B cell (primary cell): Measurements from ENCODE around the gene GPR152. TPM values are rescaled to one million over a fixed set of nuclear protein-coding genes. Genes with fewer than 3 reads are reported as not detected.

Experiments
- ATAC-seq: fragments of 200-7000 bp; cut with Tn5 transposase; one replicate; pipeline ENCODE4 v1.10.0; 2021; ENCODE audit warnings: low read depth, mild to moderate bottlenecking, moderate number of reproducible peaks, moderate library complexity
- CTCF ChIA-PET: fragments of 350-600 bp; sonication (Branson Sonifier 250); formaldehyde crosslinking; loops from one replicate; lab custom pipeline; 2021; ENCODE audit warnings: antibody characterized with exemption, inconsistent platforms; lab: Charles Lee
- POLR2A ChIA-PET: fragments of 350-600 bp; sonication (Branson Sonifier 250); formaldehyde crosslinking; loops from one replicate; lab custom pipeline; 2021; ENCODE audit warnings: antibody characterized with exemption; lab: Charles Lee
- DNase-seq: peaks from one replicate; pipeline ENCODE4 v3.0.0; 2013
- H2AFZ ChIP-seq: 2 replicates; pipeline ENCODE4 v1.6.1; 2012; ENCODE audit warnings: mild to moderate bottlenecking, low read depth, low read length; ENCODE audit not compliant: insufficient read depth, poor library complexity, severe bottlenecking
- H3K27ac ChIP-seq, 2 donors: 1 replicate in 1 of 2; 2 replicates in 1 of 2; pipeline ENCODE4 v1.5.1; 2012 to 2013; ENCODE audit warnings: low read length in 2 of 2, mild to moderate bottlenecking in 2 of 2, moderate library complexity in 1 of 2
- H3K27me3 ChIP-seq, 4 experiments: fragments of 200-600 bp in 1 of 4; sonication (generic) in 1 of 4; replicated peaks in 1 of 4; 1 replicate in 2 of 4; 2 replicates in 2 of 4; pipeline versions ENCODE4 v1.6.1 to v1.7.0; 2013 to 2016; ENCODE audit warnings: low read length in 3 of 4, mild to moderate bottlenecking in 2 of 4, mixed read lengths in 1 of 4, moderate library complexity in 1 of 4; ENCODE audit not compliant: insufficient read depth in 4 of 4, control insufficient read depth in 3 of 4; ENCODE audit errors: control extremely low read depth in 1 of 4
- H3K36me3 ChIP-seq, 2 experiments: replicated peaks in 1 of 2; 1 replicate in 1 of 2; 2 replicates in 1 of 2; pipeline versions ENCODE4 v1.6.1 to v1.7.1; 2013; ENCODE audit warnings: low read length in 1 of 2; ENCODE audit not compliant: insufficient read depth in 2 of 2, control insufficient read depth in 1 of 2; ENCODE audit errors: control extremely low read depth in 1 of 2, extremely low read depth in 1 of 2
- H3K4me1 ChIP-seq, 2 donors: fragments of 200-600 bp in 1 of 2; sonication (generic) in 1 of 2; 1 replicate in 1 of 2; 2 replicates in 1 of 2; pipeline versions ENCODE4 v1.5.1 to v1.6.1; 2013 to 2017; ENCODE audit warnings: low read length in 2 of 2; ENCODE audit not compliant: control insufficient read depth in 2 of 2, insufficient read depth in 2 of 2
- H3K4me2 ChIP-seq: replicated peaks from 2 replicates; pipeline ENCODE3; 2012; ENCODE audit warnings: mild to moderate bottlenecking, low read depth, low read length; ENCODE audit not compliant: poor library complexity, severe bottlenecking
- H3K4me3 ChIP-seq, 5 experiments: fragments of 200-600 bp in 1 of 5; sonication (generic) in 1 of 5; 1 replicate in 3 of 5; 2 replicates in 2 of 5; pipeline versions ENCODE4 v1.5.1 to v1.7.0; 2011 to 2016; ENCODE audit warnings: low read length in 4 of 5, mild to moderate bottlenecking in 4 of 5, low read depth in 2 of 5, control low read depth in 1 of 5, moderate library complexity in 1 of 5; ENCODE audit not compliant: insufficient read depth in 1 of 5; ENCODE audit errors: control extremely low read depth in 1 of 5, extremely low read depth in 1 of 5
- H3K79me2 ChIP-seq: fragments of 200-600 bp; sonication (generic); one replicate; pipeline ENCODE4 v1.6.0; 2016; ENCODE audit warnings: low read length; ENCODE audit not compliant: control insufficient read depth, insufficient read depth
- H3K9ac ChIP-seq: fragments of 200-600 bp; sonication (generic); 2 replicates; pipeline ENCODE4 v1.6.1; 2017; ENCODE audit warnings: mild to moderate bottlenecking, low read length, moderate library complexity
- H3K9me3 ChIP-seq, 3 donors: one replicate each; pipeline versions ENCODE4 v1.6.1 to v1.7.1; 2013; ENCODE audit warnings: low read length in 2 of 3; ENCODE audit not compliant: control insufficient read depth in 2 of 3, insufficient read depth in 1 of 3; ENCODE audit errors: control extremely low read depth in 1 of 3
- H4K20me1 ChIP-seq: 2 replicates; pipeline ENCODE4 v1.6.0; 2012; ENCODE audit warnings: mild to moderate bottlenecking, low read length; ENCODE audit not compliant: insufficient read depth, control insufficient read depth, poor library complexity, severe bottlenecking
- H3K27ac Mint-ChIP-seq: one replicate; pipeline ENCODE4 v1.8.0; 2021; ENCODE audit warnings: mixed read lengths
- H3K27me3 Mint-ChIP-seq: one replicate; pipeline ENCODE4 v1.8.0; 2021; ENCODE audit warnings: mixed read lengths
- H3K4me1 Mint-ChIP-seq: one replicate; pipeline ENCODE4 v1.8.0; 2021; ENCODE audit warnings: mixed read lengths
- H3K4me3 Mint-ChIP-seq: one replicate; pipeline ENCODE4 v1.8.0; 2021; ENCODE audit warnings: mixed read lengths
- H3K9me3 Mint-ChIP-seq: one replicate; pipeline ENCODE4 v1.8.0; 2022; ENCODE audit warnings: mixed read lengths; ENCODE audit not compliant: insufficient read depth
- EZH2 ChIP-seq: IDR thresholded peaks from 2 replicates; pipeline ENCODE4 v1.6.1; 2012; ENCODE audit warnings: borderline replicate concordance, low read depth, mild to moderate bottlenecking, moderate library complexity, low read length; ENCODE audit not compliant: insufficient read depth, poor library complexity, severe bottlenecking
- WGBS: methylation state at CpG from one replicate; pipeline ENCODE4 v1.1.5; 2013; ENCODE audit warnings: missing lambda C conversion rate; ENCODE audit not compliant: insufficient coverage; 5-methylcytosine and 5-hydroxymethylcytosine counted together
- intact Hi-C: fragments of 100-400 bp; cut with micrococcal nuclease; formaldehyde crosslinking; loops from one replicate; pipeline ENCODE4 v1.10.0; 2022
- polyA plus RNA-seq: library from polyadenylated mRNA; depleted of rRNA; stranded (reverse); fragments of >200 nt; gene quantifications from 2 replicates; pipeline ENCODE4 v1.2.3, GENCODE V29; 2012
- total RNA-seq, 2 donors: library from RNA; stranded (reverse); fragments of 120-200 nt in 1 of 2; gene quantifications; 1 replicate in 1 of 2; 2 replicates in 1 of 2; pipeline versions ENCODE4 v1.2.3 to v1.2.4, GENCODE V29; 2013 to 2022
- TF ChIP-seq, protein P1 (sequence below): fragments of 200-600 bp; IDR thresholded peaks from one replicate; pipeline ENCODE4 v1.8.0; 2022; ENCODE audit warnings: antibody characterized with exemption, mild to moderate bottlenecking

The GPR152 gene
- total and polyA plus RNA-seq, 2 donors (not counting 1 experiment from before 2014, with no cell fraction given): 0.24 TPM; not detected in 1

GRCh38 chr11:67420147-67420645, 32.3 kb downstream of the GPR152 start:
- Histone ChIP-seq H3K27me3 (no peaks in the 10 kb centered on the region), H3K9ac (peak overlapping the region; percentile 68), H4K20me1 (no peaks in the 10 kb centered on the region), H2AFZ (peak overlapping the region; percentile 51), H3K9me3 (no peaks in the 10 kb centered on the region), H3K79me2 (peaks cover 21% of the 10 kb centered on the region), H3K36me3 (no peaks in the 10 kb centered on the region), H3K27ac (peak overlapping the region; percentile 43 to 71), H3K4me2 (peak overlapping the region; percentile 95), H3K4me3 (peak overlapping the region in 4 of 5 experiments; percentile 32 to 63 (median 53)), H3K4me1 (peaks cover 51 to 57% of the 10 kb centered on the region in 2 donors)
- WGBS: 32% methylated on average over 10 of the region's 15 CpGs
- intact Hi-C loops: loop anchor here (2.0 kb wide), 1 partner anchor 17 kb away; the partner anchor contains the start of gene PTPRCAP
- TF ChIP-seq, protein P1, sequence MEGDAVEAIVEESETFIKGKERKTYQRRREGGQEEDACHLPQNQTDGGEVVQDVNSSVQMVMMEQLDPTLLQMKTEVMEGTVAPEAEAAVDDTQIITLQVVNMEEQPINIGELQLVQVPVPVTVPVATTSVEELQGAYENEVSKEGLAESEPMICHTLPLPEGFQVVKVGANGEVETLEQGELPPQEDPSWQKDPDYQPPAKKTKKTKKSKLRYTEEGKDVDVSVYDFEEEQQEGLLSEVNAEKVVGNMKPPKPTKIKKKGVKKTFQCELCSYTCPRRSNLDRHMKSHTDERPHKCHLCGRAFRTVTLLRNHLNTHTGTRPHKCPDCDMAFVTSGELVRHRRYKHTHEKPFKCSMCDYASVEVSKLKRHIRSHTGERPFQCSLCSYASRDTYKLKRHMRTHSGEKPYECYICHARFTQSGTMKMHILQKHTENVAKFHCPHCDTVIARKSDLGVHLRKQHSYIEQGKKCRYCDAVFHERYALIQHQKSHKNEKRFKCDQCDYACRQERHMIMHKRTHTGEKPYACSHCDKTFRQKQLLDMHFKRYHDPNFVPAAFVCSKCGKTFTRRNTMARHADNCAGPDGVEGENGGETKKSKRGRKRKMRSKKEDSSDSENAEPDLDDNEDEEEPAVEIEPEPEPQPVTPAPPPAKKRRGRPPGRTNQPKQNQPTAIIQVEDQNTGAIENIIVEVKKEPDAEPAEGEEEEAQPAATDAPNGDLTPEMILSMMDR: no peak
- TF ChIP-seq EZH2: no peak
- CTCF ChIA-PET: interaction anchor here (0.8 to 10.4 kb wide), 12 partner anchors 7 to 74 kb away, joined by 3 to 121 read pairs (median 5); partner anchors contain the start of genes PPP1CA, PTPRCAP, RAD9A and RPS6KB2
- peaks cover 49% of the 10 kb centered on the region for H3K4me1 Mint-ChIP-seq
- POLR2A ChIA-PET: interaction anchor here (0.6 to 10.7 kb wide), 17 partner anchors 9 to 211 kb away, joined by 3 to 195 read pairs (median 11); partner anchors contain the start of genes POLD4, PPP1CA, PTPRCAP and RAD9A
- ATAC-seq (no peak), DNase-seq (no peak)
- H3K9me3 Mint-ChIP-seq: no peaks in the 10 kb centered on the region
- no peaks in the 10 kb centered on the region for H3K27me3 Mint-ChIP-seq
- peak overlapping the region; percentile 91 for H3K27ac Mint-ChIP-seq
- peak overlapping the region; percentile 83 for H3K4me3 Mint-ChIP-seq
